GM12873 (cell line): ENCODE measurements around the gene LGI1.

ENCODE experiments used
- TF ChIP-seq, protein P1 (sequence below): IDR thresholded peaks from 2 replicates; pipeline ENCODE4 v1.5.1; 2012; ENCODE audit warnings: low read depth, mild to moderate bottlenecking, moderate library complexity, low read length, control low read depth; ENCODE audit not compliant: insufficient read depth; ENCODE audit errors: missing control alignments

The LGI1 gene

GRCh38 chr10:93806903-93807302, 49.2 kb downstream of the LGI1 start:
- TF ChIP-seq, protein P1, sequence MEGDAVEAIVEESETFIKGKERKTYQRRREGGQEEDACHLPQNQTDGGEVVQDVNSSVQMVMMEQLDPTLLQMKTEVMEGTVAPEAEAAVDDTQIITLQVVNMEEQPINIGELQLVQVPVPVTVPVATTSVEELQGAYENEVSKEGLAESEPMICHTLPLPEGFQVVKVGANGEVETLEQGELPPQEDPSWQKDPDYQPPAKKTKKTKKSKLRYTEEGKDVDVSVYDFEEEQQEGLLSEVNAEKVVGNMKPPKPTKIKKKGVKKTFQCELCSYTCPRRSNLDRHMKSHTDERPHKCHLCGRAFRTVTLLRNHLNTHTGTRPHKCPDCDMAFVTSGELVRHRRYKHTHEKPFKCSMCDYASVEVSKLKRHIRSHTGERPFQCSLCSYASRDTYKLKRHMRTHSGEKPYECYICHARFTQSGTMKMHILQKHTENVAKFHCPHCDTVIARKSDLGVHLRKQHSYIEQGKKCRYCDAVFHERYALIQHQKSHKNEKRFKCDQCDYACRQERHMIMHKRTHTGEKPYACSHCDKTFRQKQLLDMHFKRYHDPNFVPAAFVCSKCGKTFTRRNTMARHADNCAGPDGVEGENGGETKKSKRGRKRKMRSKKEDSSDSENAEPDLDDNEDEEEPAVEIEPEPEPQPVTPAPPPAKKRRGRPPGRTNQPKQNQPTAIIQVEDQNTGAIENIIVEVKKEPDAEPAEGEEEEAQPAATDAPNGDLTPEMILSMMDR, result no peak

GRCh38 chr10:93807371-93807770, 49.6 kb downstream of the LGI1 start:
- TF ChIP-seq, protein P1, result no peak

- TF ChIP-seq, protein P1, result no peak
Measured at GRCh38 chr10:93812659-93813338, 55.1 kb downstream of the LGI1 start.

DNA sequence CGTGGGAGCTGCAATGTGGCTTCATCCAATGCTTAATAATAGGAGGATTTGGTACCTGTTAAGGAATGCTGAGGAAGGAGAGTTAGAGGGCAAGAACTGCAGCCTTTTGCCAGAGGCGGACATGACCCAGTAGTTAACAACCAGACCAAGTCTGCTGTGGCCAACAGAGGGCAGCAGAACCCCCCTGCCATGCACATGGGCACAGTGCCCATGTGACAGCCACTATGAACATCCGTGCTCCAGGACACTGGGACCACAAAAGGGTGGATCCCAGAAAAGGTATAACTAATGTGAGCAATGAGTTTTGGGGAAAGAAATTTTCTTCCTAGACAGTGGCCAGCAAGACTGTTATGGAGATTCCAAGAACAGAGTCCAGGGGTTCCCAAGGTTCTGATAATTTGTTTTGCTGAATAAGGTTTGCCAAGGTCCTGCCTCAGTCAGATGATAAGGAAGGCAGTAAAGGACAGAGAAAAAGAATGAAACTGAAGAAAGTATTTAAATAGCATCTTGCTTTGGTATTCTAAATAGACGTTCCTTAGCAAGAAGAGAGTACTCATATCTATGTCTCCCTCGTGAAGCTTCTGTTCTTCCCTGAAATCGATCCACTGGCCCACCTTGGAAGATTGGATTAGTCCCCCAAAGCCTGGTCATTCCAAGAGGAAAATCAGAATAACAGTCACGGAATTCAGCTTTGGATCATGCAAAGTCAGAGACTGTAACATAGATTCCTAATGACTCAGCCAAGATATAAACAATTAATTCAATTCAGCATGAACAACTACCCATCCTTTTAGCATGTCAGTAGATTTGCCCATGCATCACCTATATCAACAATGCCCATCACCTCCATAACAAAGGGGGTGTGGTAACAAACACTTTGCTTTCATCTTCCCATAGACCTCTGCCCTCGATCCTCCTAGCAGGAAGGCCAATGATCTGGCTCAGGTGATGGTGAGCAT, 56.0 kb downstream of the LGI1 start:
- TF ChIP-seq, protein P1, result peak; percentile 79

DNA sequence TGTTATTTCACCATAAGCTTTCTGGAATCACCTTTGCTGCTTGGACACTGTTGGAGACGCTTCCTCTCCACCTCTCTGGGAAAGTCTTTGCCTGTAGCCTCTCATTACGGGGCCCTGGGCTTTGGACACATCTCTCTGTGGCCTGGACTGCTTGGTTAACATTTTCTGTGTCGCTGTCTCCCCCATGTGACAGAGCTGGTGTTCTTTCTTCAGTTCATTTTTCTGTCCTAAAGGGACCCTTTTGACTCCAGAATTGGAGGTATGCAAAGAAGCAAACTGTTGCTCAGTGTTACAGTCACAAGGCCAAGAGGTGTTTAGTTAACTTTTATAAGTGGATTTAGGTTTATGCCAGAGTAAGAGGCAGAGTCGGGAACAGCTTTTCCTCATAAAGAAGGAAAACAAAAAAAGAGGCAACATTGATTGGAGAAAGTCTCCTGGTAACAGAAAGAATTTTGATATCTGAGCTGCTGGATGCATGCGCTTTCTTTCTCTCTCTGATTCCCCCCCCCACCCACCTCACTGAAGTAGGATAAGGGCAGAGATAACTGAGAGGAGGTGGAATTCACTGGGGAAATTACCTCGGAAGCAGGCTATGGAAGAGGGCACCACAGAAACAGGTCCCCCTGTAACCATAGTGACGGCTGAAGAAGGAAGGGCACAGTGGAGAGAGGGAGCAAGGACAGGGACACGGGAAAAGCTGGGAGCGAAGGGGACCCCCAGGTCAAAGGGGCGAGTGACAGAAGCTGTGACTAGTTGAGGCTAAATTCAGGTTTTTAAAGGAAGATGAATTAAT, 57.8 kb downstream of the LGI1 start:
- TF ChIP-seq, protein P1, result peak; percentile 14

DNA sequence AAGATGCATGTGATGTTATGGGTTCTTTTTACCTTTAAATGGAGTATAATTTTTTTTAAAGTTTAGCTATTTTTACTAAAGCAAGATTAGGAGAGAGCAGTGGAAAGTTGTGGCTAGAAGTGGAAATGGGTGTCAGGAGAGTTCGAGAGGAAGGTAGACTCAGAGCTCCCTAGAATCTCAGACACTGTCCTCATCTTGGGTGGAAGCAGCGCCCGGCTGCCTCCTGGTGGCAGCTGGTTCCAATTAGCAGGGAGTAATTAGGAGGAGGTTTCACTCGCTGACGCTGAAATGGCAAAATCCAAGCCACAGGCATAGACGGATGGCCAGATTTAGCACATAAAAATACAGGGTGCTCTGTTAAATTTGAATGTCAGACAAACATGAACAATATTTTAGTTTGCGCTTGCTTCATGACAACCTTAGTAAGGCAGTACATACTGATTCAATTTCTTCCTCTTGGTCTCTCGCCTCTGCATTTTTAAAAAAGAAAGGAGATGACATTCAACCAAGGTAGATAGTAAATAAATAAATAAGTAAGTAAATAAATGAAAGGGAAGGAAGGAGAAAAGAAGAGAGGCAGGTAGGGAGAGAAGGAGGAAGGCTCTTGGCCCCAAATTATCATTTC, 58.5 kb downstream of the LGI1 start:
- TF ChIP-seq, protein P1, result peak; percentile 71
